ENCODE measurements around the gene RINT1. TPM values are rescaled to one million over a fixed set of nuclear protein-coding genes. Genes with fewer than 3 reads are reported as not detected.

The RINT1 gene
- total and polyA plus RNA-seq, 2 of the 13 experiments (the other 11 are each of a cell fraction or from before 2014, with no cell fraction given), result 14.7 to 19.3 TPM

DNA sequence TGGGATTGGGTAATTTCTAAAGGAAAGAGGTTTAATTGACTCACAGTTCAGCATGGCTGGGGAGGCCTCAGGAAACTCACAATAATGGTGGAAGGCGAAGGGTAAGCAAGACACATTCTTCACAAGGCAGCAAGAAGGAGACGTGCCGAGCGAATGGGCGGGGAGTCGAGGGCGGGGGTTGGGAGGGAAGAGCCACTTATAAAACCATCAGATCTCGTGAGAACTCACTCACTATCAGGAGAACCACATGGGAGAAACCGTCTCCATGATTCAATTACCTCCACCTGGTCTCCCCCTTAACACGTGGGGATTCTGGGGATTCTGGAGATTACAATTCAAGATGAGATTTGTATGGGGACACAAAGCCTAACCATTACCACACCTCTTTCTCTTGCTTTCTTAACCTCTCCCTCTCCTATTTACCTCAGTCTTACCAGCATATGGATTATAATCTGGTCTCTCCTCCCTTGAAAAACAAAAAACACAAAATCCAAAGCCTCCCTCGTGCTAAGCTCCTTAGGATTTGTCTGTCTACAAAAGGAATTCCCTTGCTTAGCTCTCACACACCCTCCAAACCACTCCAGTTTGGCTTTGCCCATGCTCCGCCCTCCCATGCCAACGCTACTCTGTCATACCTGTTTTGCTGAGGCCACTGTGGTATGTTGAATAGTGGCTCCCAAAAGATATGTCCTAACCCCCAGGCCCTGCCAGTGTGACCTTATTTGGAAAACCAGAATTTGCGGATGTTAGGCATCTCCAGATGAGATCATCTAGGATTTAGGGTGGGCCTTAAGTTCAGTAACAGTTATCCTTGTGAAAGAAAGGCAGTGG lies 68.9 kb downstream of the RINT1 start:
- intact Hi-C loops (cut with micrococcal nuclease; ENCODE audit: unreplicated experiment), result no loop called here
- POLR2A ChIA-PET, result no interaction called here
- Histone ChIP-seq H3K27ac (ENCODE audit: extremely low read length, insufficient read depth, low read length) (no peak overlapping the region), H3K36me3 (replicated peaks in 1 of 2; ENCODE audit: control insufficient read depth in 1 of 2, insufficient read depth in 2 of 2, low read length in 2 of 2) (no peaks in the 10 kb centered on the region), H3K27me3 (ENCODE audit: control insufficient read depth in 1 of 2, insufficient read depth in 2 of 2, low read length in 2 of 2) (peaks cover 0 to 3% of the 10 kb centered on the region in 2 experiments; a peak in 3 of 5 replicates), H2AFZ (ENCODE audit: low read length) (no peak overlapping the region), H3K9ac (ENCODE audit: insufficient read depth, low read depth, low read length) (no peak overlapping the region), H3K79me2 (ENCODE audit: insufficient read depth, low read length) (no peaks in the 10 kb centered on the region), H4K20me1 (ENCODE audit: insufficient read depth, low read length) (no peaks in the 10 kb centered on the region), H3K4me2 (ENCODE audit: low read depth, low read length) (no peak overlapping the region), H3K9me3 (ENCODE audit: low read length) (no peaks in the 10 kb centered on the region), H3K4me3 (replicated peaks in 1 of 3; ENCODE audit: insufficient read depth in 1 of 3, low read depth in 2 of 3, low read length in 3 of 3) (no peak overlapping the region), H3K4me1 (ENCODE audit: insufficient read depth, low read length) (no peaks in the 10 kb centered on the region)
- DNase-seq (ENCODE audit: low spot score) (no peak), ATAC-seq (no peak), FAIRE-seq (no peak)
- CTCF ChIA-PET (ENCODE audit: low intra/inter-chr PET ratio, low total read pairs), result no interaction called here
- in situ Hi-C loops (cut with HindIII; ENCODE audit: extremely low pct_ligation_motif_present, low pct_unique_long_range_greater_than_20kb), result no loop called here
- TF ChIP-seq TRIM24 (CRISPR knock-in tag; IDR thresholded peaks at IDR 0.05) (no peak), DR1 (CRISPR knock-in tag; IDR thresholded peaks at IDR 0.05) (no peak), ZNF772 (CRISPR knock-in tag; IDR thresholded peaks at IDR 0.05) (no peak), CEBPG (CRISPR knock-in tag; IDR thresholded peaks at IDR 0.05) (no peak), ARID2 (CRISPR knock-in tag; IDR thresholded peaks at IDR 0.05; ENCODE audit: borderline replicate concordance) (no peak), ZNF556 (CRISPR knock-in tag; IDR thresholded peaks at IDR 0.05; ENCODE audit: borderline replicate concordance) (no peak), TBX3 (IDR thresholded peaks at IDR 0.05; ENCODE audit: borderline replicate concordance) (no peak), ZNF354B (CRISPR knock-in tag; IDR thresholded peaks at IDR 0.05) (no peak), ZNF383 (CRISPR knock-in tag; IDR thresholded peaks at IDR 0.05; ENCODE audit: borderline replicate concordance) (no peak), ARNT (IDR thresholded peaks at IDR 0.05) (no peak), ZNF563 (CRISPR knock-in tag; IDR thresholded peaks at IDR 0.05) (no peak)
- TF ChIP-seq, protein P1, sequence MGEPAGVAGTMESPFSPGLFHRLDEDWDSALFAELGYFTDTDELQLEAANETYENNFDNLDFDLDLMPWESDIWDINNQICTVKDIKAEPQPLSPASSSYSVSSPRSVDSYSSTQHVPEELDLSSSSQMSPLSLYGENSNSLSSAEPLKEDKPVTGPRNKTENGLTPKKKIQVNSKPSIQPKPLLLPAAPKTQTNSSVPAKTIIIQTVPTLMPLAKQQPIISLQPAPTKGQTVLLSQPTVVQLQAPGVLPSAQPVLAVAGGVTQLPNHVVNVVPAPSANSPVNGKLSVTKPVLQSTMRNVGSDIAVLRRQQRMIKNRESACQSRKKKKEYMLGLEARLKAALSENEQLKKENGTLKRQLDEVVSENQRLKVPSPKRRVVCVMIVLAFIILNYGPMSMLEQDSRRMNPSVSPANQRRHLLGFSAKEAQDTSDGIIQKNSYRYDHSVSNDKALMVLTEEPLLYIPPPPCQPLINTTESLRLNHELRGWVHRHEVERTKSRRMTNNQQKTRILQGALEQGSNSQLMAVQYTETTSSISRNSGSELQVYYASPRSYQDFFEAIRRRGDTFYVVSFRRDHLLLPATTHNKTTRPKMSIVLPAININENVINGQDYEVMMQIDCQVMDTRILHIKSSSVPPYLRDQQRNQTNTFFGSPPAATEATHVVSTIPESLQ (CRISPR knock-in tag; conservative IDR thresholded peaks at IDR 0.05), result no peak
- TF ChIP-seq, protein P2, sequence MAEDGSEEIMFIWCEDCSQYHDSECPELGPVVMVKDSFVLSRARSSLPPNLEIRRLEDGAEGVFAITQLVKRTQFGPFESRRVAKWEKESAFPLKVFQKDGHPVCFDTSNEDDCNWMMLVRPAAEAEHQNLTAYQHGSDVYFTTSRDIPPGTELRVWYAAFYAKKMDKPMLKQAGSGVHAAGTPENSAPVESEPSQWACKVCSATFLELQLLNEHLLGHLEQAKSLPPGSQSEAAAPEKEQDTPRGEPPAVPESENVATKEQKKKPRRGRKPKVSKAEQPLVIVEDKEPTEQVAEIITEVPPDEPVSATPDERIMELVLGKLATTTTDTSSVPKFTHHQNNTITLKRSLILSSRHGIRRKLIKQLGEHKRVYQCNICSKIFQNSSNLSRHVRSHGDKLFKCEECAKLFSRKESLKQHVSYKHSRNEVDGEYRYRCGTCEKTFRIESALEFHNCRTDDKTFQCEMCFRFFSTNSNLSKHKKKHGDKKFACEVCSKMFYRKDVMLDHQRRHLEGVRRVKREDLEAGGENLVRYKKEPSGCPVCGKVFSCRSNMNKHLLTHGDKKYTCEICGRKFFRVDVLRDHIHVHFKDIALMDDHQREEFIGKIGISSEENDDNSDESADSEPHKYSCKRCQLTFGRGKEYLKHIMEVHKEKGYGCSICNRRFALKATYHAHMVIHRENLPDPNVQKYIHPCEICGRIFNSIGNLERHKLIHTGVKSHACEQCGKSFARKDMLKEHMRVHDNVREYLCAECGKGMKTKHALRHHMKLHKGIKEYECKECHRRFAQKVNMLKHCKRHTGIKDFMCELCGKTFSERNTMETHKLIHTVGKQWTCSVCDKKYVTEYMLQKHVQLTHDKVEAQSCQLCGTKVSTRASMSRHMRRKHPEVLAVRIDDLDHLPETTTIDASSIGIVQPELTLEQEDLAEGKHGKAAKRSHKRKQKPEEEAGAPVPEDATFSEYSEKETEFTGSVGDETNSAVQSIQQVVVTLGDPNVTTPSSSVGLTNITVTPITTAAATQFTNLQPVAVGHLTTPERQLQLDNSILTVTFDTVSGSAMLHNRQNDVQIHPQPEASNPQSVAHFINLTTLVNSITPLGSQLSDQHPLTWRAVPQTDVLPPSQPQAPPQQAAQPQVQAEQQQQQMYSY (CRISPR knock-in tag; IDR thresholded peaks at IDR 0.05), result no peak
- no TSS peak for BruUV-seq (replicated peaks)
- WGBS (ENCODE audit: low lambda C conversion rate), result 67% methylated on average over 14 of the region's 14 CpGs
